Measurements from ENCODE around the gene GPN2.
"Not testable (repeated sequence)": the region's sequence is repeated elsewhere in the genome, so short reads cannot be mapped to it uniquely, and the experiment has no call there.

The GPN2 gene

GRCh38 chr1:26900815-26901511 is 10.9 kb upstream of the GPN2 start:
- DNase-seq (ENCODE audit: low read depth in 2 of 2): no peak

- DNase-seq (ENCODE audit: low read depth in 2 of 2): peak; percentile 74 to 85
These were observed 10.1 kb upstream of the GPN2 start, which contains the start of gene GPATCH3 for GRCh38 chr1:26900001-26900814. Gene GPATCH3, minus strand, starts transcription at chr1:26900467. Its CDS starts 25 bp downstream, at chr1:26900442.

GRCh38 chr1:26897351-26897750 is 7.3 kb upstream of the GPN2 start:
- no peak for DNase-seq (ENCODE audit: low read depth in 2 of 2)

GRCh38 chr1:26894263-26894662 is 4.2 kb upstream of the GPN2 start:
- no peak for DNase-seq (ENCODE audit: low read depth in 2 of 2)

GRCh38 chr1:26890467-26890796 is 349 bp upstream of the GPN2 start:
- DNase-seq (ENCODE audit: low read depth in 2 of 2): no peak

GRCh38 chr1:26888231-26888630 is 1.9 kb downstream of the GPN2 start:
- DNase-seq (ENCODE audit: low read depth in 2 of 2): no peak

- DNase-seq (ENCODE audit: low read depth in 2 of 2): no peak
These were observed 3.0 kb downstream of the GPN2 start for GRCh38 chr1:26887125-26887524.

GRCh38 chr1:26882696-26883463 is 7.2 kb downstream of the GPN2 start:
- DNase-seq (ENCODE audit: low read depth in 2 of 2): no peak

GRCh38 chr1:26881611-26882010 is 8.5 kb downstream of the GPN2 start:
- not testable (repeated sequence) for DNase-seq (ENCODE audit: low read depth in 2 of 2)

GRCh38 chr1:26879793-26880192 is 10.3 kb downstream of the GPN2 start:
- no peak for DNase-seq (ENCODE audit: low read depth in 2 of 2)

- DNase-seq (ENCODE audit: low read depth in 2 of 2): no peak
These were observed 12.8 kb downstream of the GPN2 start for GRCh38 chr1:26877326-26877725.

- DNase-seq (ENCODE audit: low read depth in 2 of 2): no peak
These were observed 15.2 kb downstream of the GPN2 start for GRCh38 chr1:26874896-26875295.

GRCh38 chr1:26873097-26873496 is 17.0 kb downstream of the GPN2 start:
- not testable (repeated sequence) for DNase-seq (ENCODE audit: low read depth in 2 of 2)

GRCh38 chr1:26864610-26865480 is 25.2 kb downstream of the GPN2 start:
- DNase-seq (ENCODE audit: low read depth in 2 of 2): peak; percentile 90 to 93

- no peak for DNase-seq (ENCODE audit: low read depth in 2 of 2)
These were observed 26.4 kb downstream of the GPN2 start for GRCh38 chr1:26863685-26864077.

- peak; percentile 29 to 47 for DNase-seq (ENCODE audit: low read depth in 2 of 2)
These were observed 27.1 kb downstream of the GPN2 start, which contains the start of gene SFN for GRCh38 chr1:26862781-26863684. Gene SFN, plus strand, starts transcription at chr1:26863149. Its CDS starts 64 bp downstream, at chr1:26863213.

GRCh38 chr1:26861889-26862378 is 28.1 kb downstream of the GPN2 start:
- no peak for DNase-seq (ENCODE audit: low read depth in 2 of 2)

- no peak for DNase-seq (ENCODE audit: low read depth in 2 of 2)
These were observed 28.8 kb downstream of the GPN2 start for GRCh38 chr1:26861286-26861701.

GRCh38 chr1:26858891-26859640 is 31.0 kb downstream of the GPN2 start:
- no peak for DNase-seq (ENCODE audit: low read depth in 2 of 2)

All from activated CD4-positive, alpha-beta T cell treated with anti-CD3 and anti-CD28 coated beads for 24 hours (primary cell).